ENCODE data around the gene PTMA.
A peak's percentile ranks its signal among the peaks of the same experiment; 100 is the strongest.

PTMA gene

DNA sequence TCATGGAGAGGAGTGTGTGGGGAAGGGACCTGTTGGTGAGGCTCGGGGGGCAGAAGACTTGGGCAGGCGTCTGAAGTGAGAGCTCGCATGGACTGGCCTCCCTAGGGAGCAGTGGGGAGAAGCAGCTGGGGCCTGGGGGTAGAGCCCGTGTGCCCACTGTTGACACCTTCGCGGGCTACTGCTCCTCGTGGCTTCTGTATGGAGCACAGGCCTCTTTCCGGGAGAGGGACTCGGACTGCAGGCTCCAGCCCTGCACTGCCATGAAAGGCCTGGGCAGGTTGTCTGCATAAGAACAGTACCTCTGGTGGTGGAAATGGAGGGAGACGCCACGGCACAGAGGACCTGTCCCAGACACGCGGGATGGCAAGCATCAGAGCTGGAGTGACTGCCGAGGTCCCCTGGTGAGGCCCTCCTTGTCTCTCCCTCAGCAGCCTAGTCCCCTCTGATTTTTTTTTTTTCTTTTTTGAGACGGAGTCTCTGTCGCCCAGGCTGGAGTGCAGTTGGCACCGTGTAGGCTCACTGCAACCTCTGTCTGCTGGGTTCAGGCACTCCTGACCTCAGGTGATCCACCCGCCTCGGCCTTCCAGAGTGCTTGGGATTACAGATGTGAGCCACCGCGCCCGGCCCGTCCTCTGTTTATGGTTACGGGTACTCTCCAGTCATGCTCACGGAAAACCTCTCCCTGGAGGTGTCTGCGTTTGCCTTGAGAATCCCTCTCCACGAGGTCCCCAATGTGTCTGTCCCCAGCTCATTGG is 44.7 kb upstream of the PTMA start:
- peak overlapping the region; percentile 100 for H3K27ac ChIP-seq (ENCODE audit: low read depth, low read length, poor library complexity, severe bottlenecking)
- H3K4me1 ChIP-seq (ENCODE audit: insufficient read depth, low read length, severe bottlenecking), result peaks cover 57% of the 10 kb centered on the region
- H3F3A ChIP-seq (ENCODE audit: insufficient read depth, low read length), result peaks cover 3% of the 10 kb centered on the region; the same call in 1 of the 2 replicates
- TF ChIP-seq, protein P1, sequence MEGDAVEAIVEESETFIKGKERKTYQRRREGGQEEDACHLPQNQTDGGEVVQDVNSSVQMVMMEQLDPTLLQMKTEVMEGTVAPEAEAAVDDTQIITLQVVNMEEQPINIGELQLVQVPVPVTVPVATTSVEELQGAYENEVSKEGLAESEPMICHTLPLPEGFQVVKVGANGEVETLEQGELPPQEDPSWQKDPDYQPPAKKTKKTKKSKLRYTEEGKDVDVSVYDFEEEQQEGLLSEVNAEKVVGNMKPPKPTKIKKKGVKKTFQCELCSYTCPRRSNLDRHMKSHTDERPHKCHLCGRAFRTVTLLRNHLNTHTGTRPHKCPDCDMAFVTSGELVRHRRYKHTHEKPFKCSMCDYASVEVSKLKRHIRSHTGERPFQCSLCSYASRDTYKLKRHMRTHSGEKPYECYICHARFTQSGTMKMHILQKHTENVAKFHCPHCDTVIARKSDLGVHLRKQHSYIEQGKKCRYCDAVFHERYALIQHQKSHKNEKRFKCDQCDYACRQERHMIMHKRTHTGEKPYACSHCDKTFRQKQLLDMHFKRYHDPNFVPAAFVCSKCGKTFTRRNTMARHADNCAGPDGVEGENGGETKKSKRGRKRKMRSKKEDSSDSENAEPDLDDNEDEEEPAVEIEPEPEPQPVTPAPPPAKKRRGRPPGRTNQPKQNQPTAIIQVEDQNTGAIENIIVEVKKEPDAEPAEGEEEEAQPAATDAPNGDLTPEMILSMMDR (IDR thresholded peaks at IDR 0.05; ENCODE audit: low read length), result no peak
- TF ChIP-seq EZH2 (IDR thresholded peaks at IDR 0.05; ENCODE audit: borderline replicate concordance, low read length), result no peak
- H4K20me1 ChIP-seq (ENCODE audit: insufficient read depth, low read length), result no peaks in the 10 kb centered on the region
- peak overlapping the region; percentile 92 for H3K4me3 ChIP-seq (ENCODE audit: low read depth, low read length, poor library complexity, severe bottlenecking)
- H3K9ac ChIP-seq (ENCODE audit: low read length), result peak overlapping the region; percentile 100
- no peaks in the 10 kb centered on the region for H3K9me2 ChIP-seq (ENCODE audit: low read depth, low read length)
- H3K4me2 ChIP-seq (ENCODE audit: low read length), result peak overlapping the region; percentile 96
- no peak overlapping the region for H2AFZ ChIP-seq (ENCODE audit: low read length)
- H3K9me3 ChIP-seq (ENCODE audit: low read length), result 0 out of 2 replicates have a peak, but pooled peaks cover 6% of the 10 kb centered on the region
- H3K79me2 ChIP-seq (ENCODE audit: insufficient read depth, low read length), result peaks cover 12% of the 10 kb centered on the region; the same call in 1 of the 2 replicates
- H3K27me3 ChIP-seq (ENCODE audit: insufficient read depth, low read length), result no peaks in the 10 kb centered on the region
- peaks cover 18% of the 10 kb centered on the region; the same call in 1 of the 2 replicates for H3K36me3 ChIP-seq (ENCODE audit: insufficient read depth, low read length)

DNA sequence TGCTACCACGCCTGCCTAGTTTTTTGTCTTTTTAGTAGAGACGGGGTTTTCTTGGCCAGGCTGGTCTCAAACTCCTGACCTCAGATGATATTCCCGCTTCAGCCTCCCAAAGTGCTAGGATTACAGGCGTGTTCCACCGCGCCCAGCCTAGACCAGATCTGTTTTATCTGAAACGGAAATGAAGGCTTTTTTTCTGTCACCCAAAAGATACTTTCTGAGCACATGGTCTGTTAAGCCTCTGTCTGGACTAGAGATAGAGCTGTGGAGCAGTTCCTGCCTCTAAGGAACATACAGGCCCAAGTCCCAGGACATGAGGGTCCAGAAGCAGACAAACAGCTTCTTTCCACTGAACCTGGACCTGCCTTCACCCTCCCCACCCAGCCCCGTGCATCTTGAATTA is 43.6 kb upstream of the PTMA start:
- Histone ChIP-seq H3K4me3 (ENCODE audit: low read depth, low read length, poor library complexity, severe bottlenecking) (peak overlapping the region; percentile 92), H3K4me1 (ENCODE audit: insufficient read depth, low read length, severe bottlenecking) (peaks cover 57% of the 10 kb centered on the region), H3K9me2 (ENCODE audit: low read depth, low read length) (no peaks in the 10 kb centered on the region), H2AFZ (ENCODE audit: low read length) (no peak overlapping the region), H3K79me2 (ENCODE audit: insufficient read depth, low read length) (peaks cover 12% of the 10 kb centered on the region; the same call in 1 of the 2 replicates), H3K9ac (ENCODE audit: low read length) (peak overlapping the region; percentile 100), H3K9me3 (ENCODE audit: low read length) (0 out of 2 replicates have a peak, but pooled peaks cover 3% of the 10 kb centered on the region), H3K36me3 (ENCODE audit: insufficient read depth, low read length) (peaks cover 18% of the 10 kb centered on the region; the same call in 1 of the 2 replicates), H4K20me1 (ENCODE audit: insufficient read depth, low read length) (no peaks in the 10 kb centered on the region), H3K27me3 (ENCODE audit: insufficient read depth, low read length) (no peaks in the 10 kb centered on the region), H3F3A (ENCODE audit: insufficient read depth, low read length) (peaks cover 3% of the 10 kb centered on the region; the same call in 1 of the 2 replicates), H3K4me2 (ENCODE audit: low read length) (peak overlapping the region; percentile 96), H3K27ac (ENCODE audit: low read depth, low read length, poor library complexity, severe bottlenecking) (peak overlapping the region; percentile 100)
- TF ChIP-seq, protein P1 (IDR thresholded peaks at IDR 0.05; ENCODE audit: low read length), result no peak
- no peak for TF ChIP-seq EZH2 (IDR thresholded peaks at IDR 0.05; ENCODE audit: borderline replicate concordance, low read length)

DNA sequence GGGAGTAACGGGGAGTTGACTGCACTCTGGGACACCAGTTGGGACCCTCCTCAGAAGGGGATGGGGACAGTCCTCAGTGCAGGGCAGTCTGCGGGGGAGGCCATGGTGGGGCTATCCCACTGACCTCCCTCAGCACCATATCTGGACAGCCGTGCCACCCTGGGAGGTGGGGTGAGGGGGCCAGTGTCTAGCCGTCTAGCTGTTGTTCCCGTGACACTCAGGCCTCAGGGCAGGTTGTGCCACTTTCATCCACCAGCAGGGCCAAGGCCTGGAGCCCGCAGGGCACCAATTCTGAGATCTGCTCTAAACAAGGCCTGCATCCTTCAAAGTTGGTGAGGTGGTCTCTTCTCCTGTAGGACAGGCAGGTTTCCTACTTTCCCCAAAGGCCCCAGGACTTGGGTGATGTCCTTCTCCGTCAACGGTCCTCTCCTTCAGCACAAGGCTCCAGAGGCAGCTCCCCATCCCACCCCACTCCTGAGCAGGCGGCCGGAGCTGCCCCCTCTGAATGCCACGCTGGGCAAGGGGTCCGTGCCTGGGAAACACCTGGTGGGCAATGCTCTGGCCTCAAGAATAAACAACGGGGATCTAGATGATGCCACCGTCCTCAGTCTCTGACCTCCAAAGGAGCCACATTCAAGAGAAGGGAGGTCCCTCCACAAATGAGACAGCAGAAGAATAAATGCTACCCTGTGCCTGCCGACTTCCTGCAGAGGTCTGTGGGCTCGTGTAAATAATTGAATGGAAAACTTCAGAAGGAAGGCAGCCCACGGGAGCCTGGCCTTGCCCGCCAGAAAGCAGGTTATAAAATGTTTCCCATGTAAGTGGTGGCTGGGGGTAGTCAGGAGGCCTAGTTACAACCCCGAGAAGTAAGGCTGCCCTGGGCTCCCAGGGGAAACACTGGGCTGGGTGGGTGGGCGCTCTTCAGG is 42.8 kb upstream of the PTMA start:
- no peak overlapping the region for H2AFZ ChIP-seq (ENCODE audit: low read length)
- H3K9me2 ChIP-seq (ENCODE audit: low read depth, low read length), result no peaks in the 10 kb centered on the region
- H3F3A ChIP-seq (ENCODE audit: insufficient read depth, low read length), result peaks cover 3% of the 10 kb centered on the region; the same call in 1 of the 2 replicates
- H3K9ac ChIP-seq (ENCODE audit: low read length), result peak overlapping the region; percentile 100
- no peaks in the 10 kb centered on the region for H3K27me3 ChIP-seq (ENCODE audit: insufficient read depth, low read length)
- peak overlapping the region; percentile 92 for H3K4me3 ChIP-seq (ENCODE audit: low read depth, low read length, poor library complexity, severe bottlenecking)
- H3K4me2 ChIP-seq (ENCODE audit: low read length), result peak overlapping the region; percentile 96
- TF ChIP-seq, protein P1 (IDR thresholded peaks at IDR 0.05; ENCODE audit: low read length), result 0 out of 2 replicates have a peak, but pooled peaks have one; percentile 4
- no peak for TF ChIP-seq EZH2 (IDR thresholded peaks at IDR 0.05; ENCODE audit: borderline replicate concordance, low read length)
- H3K79me2 ChIP-seq (ENCODE audit: insufficient read depth, low read length), result peaks cover 12% of the 10 kb centered on the region; the same call in 1 of the 2 replicates
- peaks cover 63% of the 10 kb centered on the region for H3K4me1 ChIP-seq (ENCODE audit: insufficient read depth, low read length, severe bottlenecking)
- H3K9me3 ChIP-seq (ENCODE audit: low read length), result 0 out of 2 replicates have a peak, but pooled peaks cover 2% of the 10 kb centered on the region
- peaks cover 18% of the 10 kb centered on the region; the same call in 1 of the 2 replicates for H3K36me3 ChIP-seq (ENCODE audit: insufficient read depth, low read length)
- peak overlapping the region; percentile 100 for H3K27ac ChIP-seq (ENCODE audit: low read depth, low read length, poor library complexity, severe bottlenecking)
- no peaks in the 10 kb centered on the region for H4K20me1 ChIP-seq (ENCODE audit: insufficient read depth, low read length)
